ENCODE results near the gene ACTA2. TPM values are rescaled to one million over a fixed set of nuclear protein-coding genes. Genes with fewer than 3 reads are reported as not detected.

Gene ACTA2
- total and polyA plus RNA-seq, 8 donors: 8.1 to 78.7 (median 32.2) TPM

- Histone ChIP-seq H3K4me1 (no peaks in the 10 kb centered on the region), H3K9me3 (no peaks in the 10 kb centered on the region), H3K27ac (no peak overlapping the region), H3K4me3 (no peak overlapping the region), H3K36me3 (no peaks in the 10 kb centered on the region), H3K27me3 (no peaks in the 10 kb centered on the region)
- DNase-seq (no peak), ATAC-seq (no peak), FAIRE-seq (no peak)
- 81 to 89% methylated on average over 4 of the region's 4 CpGs for WGBS, 2 donors
- intact Hi-C loops (cut with DNase I): no loop called here
- TF ChIP-seq, protein P1, sequence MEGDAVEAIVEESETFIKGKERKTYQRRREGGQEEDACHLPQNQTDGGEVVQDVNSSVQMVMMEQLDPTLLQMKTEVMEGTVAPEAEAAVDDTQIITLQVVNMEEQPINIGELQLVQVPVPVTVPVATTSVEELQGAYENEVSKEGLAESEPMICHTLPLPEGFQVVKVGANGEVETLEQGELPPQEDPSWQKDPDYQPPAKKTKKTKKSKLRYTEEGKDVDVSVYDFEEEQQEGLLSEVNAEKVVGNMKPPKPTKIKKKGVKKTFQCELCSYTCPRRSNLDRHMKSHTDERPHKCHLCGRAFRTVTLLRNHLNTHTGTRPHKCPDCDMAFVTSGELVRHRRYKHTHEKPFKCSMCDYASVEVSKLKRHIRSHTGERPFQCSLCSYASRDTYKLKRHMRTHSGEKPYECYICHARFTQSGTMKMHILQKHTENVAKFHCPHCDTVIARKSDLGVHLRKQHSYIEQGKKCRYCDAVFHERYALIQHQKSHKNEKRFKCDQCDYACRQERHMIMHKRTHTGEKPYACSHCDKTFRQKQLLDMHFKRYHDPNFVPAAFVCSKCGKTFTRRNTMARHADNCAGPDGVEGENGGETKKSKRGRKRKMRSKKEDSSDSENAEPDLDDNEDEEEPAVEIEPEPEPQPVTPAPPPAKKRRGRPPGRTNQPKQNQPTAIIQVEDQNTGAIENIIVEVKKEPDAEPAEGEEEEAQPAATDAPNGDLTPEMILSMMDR (IDR thresholded peaks at IDR 0.05): no peak
Observed at GRCh38 chr10:88890681-88891381, 61.7 kb downstream of the ACTA2 start.

DNA sequence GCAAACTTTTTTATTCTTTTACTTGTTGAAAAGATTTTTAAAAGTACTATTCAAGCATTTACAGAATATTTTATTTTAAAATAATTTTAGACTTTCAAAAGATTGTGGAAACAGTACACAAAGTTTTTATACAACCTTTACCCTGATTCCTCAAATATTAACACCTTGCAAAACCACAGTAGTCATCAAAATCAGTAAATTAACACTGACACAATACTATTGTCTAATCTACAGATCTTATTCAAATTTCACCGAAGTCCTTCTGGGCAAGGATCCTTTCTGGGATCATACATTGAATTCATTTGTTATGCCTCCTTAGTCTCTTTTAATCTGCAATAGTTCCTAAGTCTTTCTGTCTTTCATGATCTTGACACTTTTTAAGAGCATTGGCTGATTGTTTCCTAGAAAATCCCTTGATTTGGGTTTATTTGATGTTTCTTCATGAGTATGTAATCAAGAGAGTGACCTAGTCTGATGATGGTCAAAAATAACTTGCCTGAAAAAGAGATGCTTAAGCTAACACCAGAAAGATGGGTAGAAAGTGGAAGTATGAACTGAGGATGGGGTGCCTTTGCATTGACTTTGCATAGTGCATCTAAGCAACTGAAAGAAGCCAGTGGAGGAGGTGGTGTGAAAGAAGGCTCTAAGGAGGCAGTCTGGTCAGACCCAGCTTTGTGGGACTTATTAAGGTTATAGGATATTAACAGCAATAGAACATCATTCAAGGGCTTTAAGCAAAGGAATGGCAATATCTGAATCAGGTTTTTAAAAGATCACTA lies 62.8 kb downstream of the ACTA2 start:
- DNase-seq (no peak), FAIRE-seq (no peak), ATAC-seq (no peak)
- no peaks in the 10 kb centered on the region for H3K4me1 ChIP-seq
- no peaks in the 10 kb centered on the region for H3K27me3 ChIP-seq
- H3K36me3 ChIP-seq: no peaks in the 10 kb centered on the region
- TF ChIP-seq, protein P1 (IDR thresholded peaks at IDR 0.05): no peak
- H3K9me3 ChIP-seq: no peaks in the 10 kb centered on the region
- intact Hi-C loops (cut with DNase I): no loop called here
- no peak overlapping the region for H3K27ac ChIP-seq
- WGBS, 2 donors: 60 to 65% methylated on average over 1 of the region's 1 CpG
- no peak overlapping the region for H3K4me3 ChIP-seq

DNA sequence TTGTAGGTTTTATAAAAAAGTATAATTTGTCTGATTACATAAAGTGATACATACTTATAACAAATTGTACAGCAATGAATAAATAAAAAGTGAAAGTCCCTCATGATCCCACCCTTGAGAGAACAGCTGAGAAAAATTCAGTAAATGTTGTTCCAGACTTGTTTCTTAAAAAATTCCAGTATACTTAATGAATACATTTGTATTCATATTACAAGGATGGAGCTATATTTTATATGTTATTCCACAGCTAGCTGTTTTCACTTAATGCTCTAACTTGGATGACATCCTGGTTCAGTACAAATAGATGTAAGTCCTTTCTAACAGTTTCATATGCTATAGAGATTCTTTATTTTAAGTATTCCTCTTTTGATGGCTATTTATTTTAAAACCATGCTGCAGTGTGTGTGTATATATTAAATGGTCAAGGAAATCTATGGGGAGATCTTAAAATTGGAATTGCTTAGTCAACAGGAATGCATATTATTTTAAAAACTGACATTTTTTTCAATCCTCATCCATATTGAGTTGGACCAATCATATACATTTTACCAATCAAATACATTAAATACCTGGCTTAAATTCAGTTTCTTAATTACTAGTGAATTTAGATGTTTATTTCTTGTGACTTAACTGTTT lies 63.6 kb downstream of the ACTA2 start:
- Histone ChIP-seq H3K4me1 (no peaks in the 10 kb centered on the region), H3K27ac (no peak overlapping the region), H3K27me3 (no peaks in the 10 kb centered on the region), H3K36me3 (no peaks in the 10 kb centered on the region), H3K9me3 (no peaks in the 10 kb centered on the region), H3K4me3 (no peak overlapping the region)
- TF ChIP-seq, protein P1 (IDR thresholded peaks at IDR 0.05): no peak
- no peak for FAIRE-seq
- intact Hi-C loops (cut with DNase I): no loop called here
- ATAC-seq: no peak
- no peak for DNase-seq

DNA sequence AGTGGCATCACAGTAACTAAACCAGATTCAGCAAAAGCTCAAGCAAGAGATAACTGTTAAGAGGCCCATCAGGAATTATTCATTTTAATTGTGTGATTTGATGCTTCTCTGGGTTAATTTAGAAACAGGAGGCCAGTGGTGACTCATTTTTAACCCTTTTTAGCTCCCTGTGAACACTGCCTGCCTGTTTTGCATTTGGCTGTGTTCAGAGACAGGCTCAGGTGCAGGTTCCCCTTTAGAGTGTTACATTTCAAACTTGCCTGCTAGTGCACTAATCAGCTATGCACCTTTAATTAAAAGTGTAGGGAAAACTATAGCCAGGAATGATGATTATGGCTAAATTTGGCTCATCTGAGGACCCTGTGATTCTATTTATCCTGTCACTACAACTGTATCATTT lies 66.0 kb downstream of the ACTA2 start:
- no peaks in the 10 kb centered on the region for H3K27me3 ChIP-seq
- H3K4me3 ChIP-seq: no peak overlapping the region
- H3K4me1 ChIP-seq: no peaks in the 10 kb centered on the region
- no peak for ATAC-seq
- TF ChIP-seq, protein P1 (IDR thresholded peaks at IDR 0.05): no peak
- intact Hi-C loops (cut with DNase I): no loop called here
- H3K27ac ChIP-seq: no peak overlapping the region
- DNase-seq: no peak
- no peaks in the 10 kb centered on the region for H3K9me3 ChIP-seq
- FAIRE-seq: no peak
- H3K36me3 ChIP-seq: no peaks in the 10 kb centered on the region

Other genes with a start within 250 kb of the ACTA2 start
- gene LIPK, start 246.5 kb downstream of the ACTA2 start, total RNA-seq: not detected
- gene LIPK, start 246.5 kb downstream of the ACTA2 start, polyA plus RNA-seq: not detected
- not detected for gene LIPN, start 192.8 kb downstream of the ACTA2 start, total RNA-seq
- gene LIPN, start 192.8 kb downstream of the ACTA2 start, polyA plus RNA-seq: not detected
- not detected for gene LIPM, start 150.0 kb downstream of the ACTA2 start, total RNA-seq
- not detected for gene LIPM, start 150.0 kb downstream of the ACTA2 start, polyA plus RNA-seq
- gene ANKRD22, start 100.9 kb downstream of the ACTA2 start, total RNA-seq: 10 to 100 TPM in 1 of 6 donors, 1 to 10 TPM in 5; 2.3 to 17.4 (median 4.3) TPM
- gene ANKRD22, start 100.9 kb downstream of the ACTA2 start, polyA plus RNA-seq: 1 to 10 TPM; 3.4 to 3.6 TPM
- 1 to 10 TPM; 1.2 to 3.5 (median 2.3) TPM for gene STAMBPL1, start 72.5 kb downstream of the ACTA2 start, total RNA-seq
- gene STAMBPL1, start 72.5 kb downstream of the ACTA2 start, polyA plus RNA-seq: 1 to 10 TPM; 2.2 to 2.7 TPM
- 10 to 100 TPM in 1 of 6 donors, 1 to 10 TPM in 5; 2.6 to 10.3 (median 4.1) TPM for gene FAS, start 38.0 kb upstream of the ACTA2 start, total RNA-seq
- 1 to 10 TPM; 1.4 to 2.8 TPM for gene FAS, start 38.0 kb upstream of the ACTA2 start, polyA plus RNA-seq

Measured in pancreas (tissue), 10 donors.